ENCODE measurements around the gene ROBO1. TPM values are rescaled to one million over a fixed set of nuclear protein-coding genes. Genes with fewer than 3 reads are reported as not detected.

Gene ROBO1
- total RNA-seq, 1 experiment from 2014 or later, result 33.9 TPM

- BruUV-seq (replicated peaks), result no TSS peak
- no peak for DNase-seq
These were observed 1063.9 kb downstream of the ROBO1 start for GRCh38 chr3:78703944-78704343.

GRCh38 chr3:78701537-78701936 lies 1066.3 kb downstream of the ROBO1 start:
- no peaks in the 10 kb centered on the region for H3K4me1 Mint-ChIP-seq (ENCODE audit: low read depth, unreplicated experiment)
- intact Hi-C loops (cut with micrococcal nuclease; ENCODE audit: unreplicated experiment), result no loop called here
- CTCF ChIA-PET, result no interaction called here
- no TSS peak for BruUV-seq (replicated peaks)
- H3K9me3 Mint-ChIP-seq (ENCODE audit: low read depth, unreplicated experiment), result no peaks in the 10 kb centered on the region
- TF ChIP-seq CTCF (IDR thresholded peaks at IDR 0.05; ENCODE audit: unreplicated experiment), result no peak
- no peak overlapping the region for H3K4me3 Mint-ChIP-seq (ENCODE audit: low read depth, unreplicated experiment)
- no peaks in the 10 kb centered on the region for H3K36me3 Mint-ChIP-seq (ENCODE audit: insufficient read depth, unreplicated experiment)
- DNase-seq, result no peak
- no peaks in the 10 kb centered on the region for H3K27me3 Mint-ChIP-seq (ENCODE audit: unreplicated experiment)
- no peak overlapping the region for H3K27ac Mint-ChIP-seq (ENCODE audit: unreplicated experiment)

More at GRCh38 chr3:78703944-78704343, 1063.9 kb downstream of the ROBO1 start:
- CTCF ChIA-PET, result interaction anchor here (1.0 kb wide), 1 partner anchor 258 kb away, joined by 4 read pairs; no protein-coding TSS in a partner anchor
- no peaks in the 10 kb centered on the region for H3K9me3 Mint-ChIP-seq (ENCODE audit: low read depth, unreplicated experiment)
- TF ChIP-seq CTCF (IDR thresholded peaks at IDR 0.05; ENCODE audit: unreplicated experiment), result no peak
- no peaks in the 10 kb centered on the region for H3K36me3 Mint-ChIP-seq (ENCODE audit: insufficient read depth, unreplicated experiment)
- H3K4me3 Mint-ChIP-seq (ENCODE audit: low read depth, unreplicated experiment), result no peak overlapping the region
- no peak overlapping the region for H3K27ac Mint-ChIP-seq (ENCODE audit: unreplicated experiment)
- no peaks in the 10 kb centered on the region for H3K27me3 Mint-ChIP-seq (ENCODE audit: unreplicated experiment)
- intact Hi-C loops (cut with micrococcal nuclease; ENCODE audit: unreplicated experiment), result no loop called here
- H3K4me1 Mint-ChIP-seq (ENCODE audit: low read depth, unreplicated experiment), result no peaks in the 10 kb centered on the region

GRCh38 chr3:78698431-78698830 lies 1069.4 kb downstream of the ROBO1 start:
- H3K4me3 Mint-ChIP-seq (ENCODE audit: low read depth, unreplicated experiment), result no peak overlapping the region
- no peaks in the 10 kb centered on the region for H3K4me1 Mint-ChIP-seq (ENCODE audit: low read depth, unreplicated experiment)
- DNase-seq, result no peak
- TF ChIP-seq CTCF (IDR thresholded peaks at IDR 0.05; ENCODE audit: unreplicated experiment), result no peak
- CTCF ChIA-PET, result no interaction called here
- H3K9me3 Mint-ChIP-seq (ENCODE audit: low read depth, unreplicated experiment), result no peaks in the 10 kb centered on the region
- H3K27ac Mint-ChIP-seq (ENCODE audit: unreplicated experiment), result no peak overlapping the region
- intact Hi-C loops (cut with micrococcal nuclease; ENCODE audit: unreplicated experiment), result no loop called here
- no peaks in the 10 kb centered on the region for H3K27me3 Mint-ChIP-seq (ENCODE audit: unreplicated experiment)
- H3K36me3 Mint-ChIP-seq (ENCODE audit: insufficient read depth, unreplicated experiment), result no peaks in the 10 kb centered on the region
- no TSS peak for BruUV-seq (replicated peaks)

- no peak for TF ChIP-seq CTCF (IDR thresholded peaks at IDR 0.05; ENCODE audit: unreplicated experiment)
These were observed 1070.4 kb downstream of the ROBO1 start for GRCh38 chr3:78697426-78697825.

More at GRCh38 chr3:78697426-78697825, 1070.4 kb downstream of the ROBO1 start:
- intact Hi-C loops (cut with micrococcal nuclease; ENCODE audit: unreplicated experiment), result no loop called here
- DNase-seq, result no peak
- no peaks in the 10 kb centered on the region for H3K36me3 Mint-ChIP-seq (ENCODE audit: insufficient read depth, unreplicated experiment)
- no peak overlapping the region for H3K4me3 Mint-ChIP-seq (ENCODE audit: low read depth, unreplicated experiment)
- CTCF ChIA-PET, result no interaction called here
- no peaks in the 10 kb centered on the region for H3K27me3 Mint-ChIP-seq (ENCODE audit: unreplicated experiment)
- H3K27ac Mint-ChIP-seq (ENCODE audit: unreplicated experiment), result no peak overlapping the region
- no peaks in the 10 kb centered on the region for H3K9me3 Mint-ChIP-seq (ENCODE audit: low read depth, unreplicated experiment)
- BruUV-seq (replicated peaks), result no TSS peak
- no peaks in the 10 kb centered on the region for H3K4me1 Mint-ChIP-seq (ENCODE audit: low read depth, unreplicated experiment)
